C4-2B (cell line): ENCODE results near the gene TRPV5.

ENCODE experiments used
- CTCF ChIP-seq: fragments of 450-650 bp; conservative IDR thresholded peaks from 2 replicates; pipeline ENCODE4 v1.5.1; 2017; ENCODE audit warnings: mild to moderate bottlenecking
- ZFX ChIP-seq: fragments of 450-650 bp; IDR thresholded peaks from 2 replicates; pipeline ENCODE4 v1.6.1; 2017

GRCh38 chr7:142890874-142891485, 42.6 kb downstream of the TRPV5 start:
- TF ChIP-seq CTCF (no peak), ZFX (no peak)
